Embryonic facial prominence (tissue), 1 donor: Measurements from ENCODE around the gene VIPR2.
"Not testable (repeated sequence)": the region's sequence is repeated elsewhere in the genome, so short reads cannot be mapped to it uniquely, and the experiment has no call there.

Experiments
- DNase-seq: peaks from one replicate; pipeline ENCODE4 v3.0.0-alpha.2; 2016; ENCODE audit errors: extremely low spot score

VIPR2 gene

DNA sequence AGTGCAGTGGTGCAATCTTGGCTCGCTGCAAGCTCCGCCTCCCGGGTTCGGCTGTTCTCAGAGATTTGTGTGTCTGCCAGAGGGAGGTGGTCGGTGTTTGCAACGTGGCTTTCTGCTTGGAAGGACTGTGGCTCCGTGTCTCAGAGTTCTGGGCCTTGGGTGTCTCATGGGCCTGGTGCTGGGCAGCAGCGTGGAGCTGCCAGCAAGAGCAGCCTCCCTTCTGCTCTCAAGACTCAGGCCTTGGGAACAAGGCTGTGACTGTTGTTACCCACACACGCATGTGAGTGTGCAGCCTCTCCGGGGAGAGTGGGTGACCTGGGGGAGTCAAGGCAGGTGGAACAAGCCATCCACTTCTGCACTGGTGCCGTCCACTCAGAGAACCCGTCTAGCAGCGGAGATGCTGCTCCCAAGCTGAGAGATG lies 52.0 kb downstream of the VIPR2 start:
- no peak for DNase-seq

DNA sequence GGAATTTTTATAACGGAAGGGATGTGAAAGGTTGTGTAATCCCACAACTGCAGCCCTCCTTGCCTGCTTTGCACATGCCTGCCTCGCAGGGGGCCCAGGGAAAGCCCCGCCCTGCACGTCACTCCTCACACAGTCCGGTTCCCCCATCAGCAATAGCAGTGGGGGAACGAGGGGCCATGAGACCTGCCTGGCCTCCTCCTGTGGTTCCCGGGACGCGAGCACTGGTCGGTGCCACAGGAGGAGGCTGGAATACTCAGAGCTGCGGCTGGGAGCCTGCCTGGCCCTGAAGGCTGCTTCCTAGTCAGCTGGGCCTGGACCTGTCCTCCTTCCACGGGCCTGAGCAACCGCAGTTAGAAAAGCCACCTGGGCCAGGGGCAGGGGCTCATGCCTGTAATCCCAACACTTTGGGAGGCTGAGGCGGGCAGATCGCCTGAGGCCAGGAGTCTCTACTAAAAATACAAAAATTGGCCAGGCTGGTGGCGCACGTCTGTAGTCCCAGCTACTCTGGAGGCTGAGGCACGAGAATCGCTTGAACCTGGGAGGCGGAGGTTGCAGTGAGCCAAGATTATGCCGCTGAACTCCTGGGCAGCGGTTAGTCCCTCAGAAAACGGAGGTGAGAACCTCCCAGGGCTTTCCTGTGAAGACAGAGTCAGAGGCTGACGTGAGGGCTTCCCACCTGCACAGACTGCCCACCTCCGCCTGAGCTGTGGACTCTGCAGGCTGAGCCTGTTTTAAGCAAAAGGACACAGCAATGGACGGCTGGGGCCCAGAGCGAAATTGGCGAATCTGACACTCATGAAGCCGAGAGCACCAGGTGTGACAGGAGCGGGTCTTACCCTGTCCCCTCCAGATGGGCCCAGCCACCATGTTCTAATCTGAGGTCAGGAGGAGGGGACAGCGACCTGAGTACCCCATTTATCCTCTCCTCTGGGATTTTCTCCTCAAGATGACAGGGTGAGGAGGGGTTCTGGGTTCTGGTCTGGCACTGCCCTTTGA lies 52.9 kb downstream of the VIPR2 start:
- no peak for DNase-seq

DNA sequence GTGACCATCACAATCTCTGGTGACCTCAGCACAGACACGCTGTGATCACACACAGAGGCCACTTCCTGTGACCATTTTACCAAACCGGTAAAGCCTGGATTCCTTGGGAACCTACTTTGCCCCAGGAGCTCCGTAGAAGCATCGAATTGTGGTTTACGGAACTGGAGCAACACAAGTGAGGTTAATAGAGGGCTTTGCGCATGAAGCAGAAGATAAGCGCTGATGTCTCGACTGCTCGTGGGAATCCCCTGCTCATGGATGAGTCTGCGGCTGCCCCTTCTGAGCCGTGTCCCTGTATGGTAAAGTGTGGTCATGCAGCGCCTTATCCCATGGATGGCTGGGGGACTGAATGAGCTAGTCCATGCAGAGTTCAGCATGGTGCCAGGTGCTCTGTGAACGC lies 53.6 kb downstream of the VIPR2 start:
- no peak for DNase-seq

DNA sequence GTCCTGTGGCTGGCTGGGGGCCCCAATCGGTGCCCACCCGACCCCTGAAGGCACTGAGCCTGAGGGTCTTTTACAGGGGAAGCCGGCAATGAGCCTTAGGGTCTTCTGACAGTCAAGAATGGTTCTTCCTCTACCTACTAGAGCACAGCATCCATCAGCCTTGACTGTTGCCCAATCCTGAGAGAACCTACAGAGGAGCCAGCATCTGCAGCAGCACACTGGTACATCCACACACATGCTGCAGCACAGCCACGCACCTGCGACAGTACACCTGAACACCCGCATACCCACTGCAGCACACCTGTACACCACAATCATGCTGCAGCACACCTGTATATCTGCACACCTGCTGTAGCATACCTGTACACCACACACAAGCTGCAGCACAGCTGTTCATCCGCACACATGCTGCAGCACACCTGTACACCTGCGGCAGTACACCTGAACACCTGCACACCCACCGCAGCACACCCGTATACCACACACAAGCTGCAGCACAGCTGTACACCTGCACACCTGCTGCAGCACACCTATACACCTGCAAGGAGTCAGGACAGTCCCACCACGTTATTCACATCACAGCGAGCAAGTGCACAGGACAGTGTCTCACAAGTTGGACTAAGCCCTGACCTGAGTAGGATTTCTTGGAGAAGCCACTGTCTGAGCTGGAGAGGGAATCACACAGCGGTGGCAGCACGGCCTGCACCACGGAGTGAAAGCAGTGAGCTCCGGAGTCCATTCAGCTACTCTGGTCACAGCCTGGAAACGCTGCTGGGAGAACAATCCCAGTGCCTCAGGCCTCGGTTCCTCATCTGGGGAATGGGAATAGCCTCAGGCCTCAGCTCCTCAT lies 56.4 kb downstream of the VIPR2 start:
- no peak for DNase-seq

DNA sequence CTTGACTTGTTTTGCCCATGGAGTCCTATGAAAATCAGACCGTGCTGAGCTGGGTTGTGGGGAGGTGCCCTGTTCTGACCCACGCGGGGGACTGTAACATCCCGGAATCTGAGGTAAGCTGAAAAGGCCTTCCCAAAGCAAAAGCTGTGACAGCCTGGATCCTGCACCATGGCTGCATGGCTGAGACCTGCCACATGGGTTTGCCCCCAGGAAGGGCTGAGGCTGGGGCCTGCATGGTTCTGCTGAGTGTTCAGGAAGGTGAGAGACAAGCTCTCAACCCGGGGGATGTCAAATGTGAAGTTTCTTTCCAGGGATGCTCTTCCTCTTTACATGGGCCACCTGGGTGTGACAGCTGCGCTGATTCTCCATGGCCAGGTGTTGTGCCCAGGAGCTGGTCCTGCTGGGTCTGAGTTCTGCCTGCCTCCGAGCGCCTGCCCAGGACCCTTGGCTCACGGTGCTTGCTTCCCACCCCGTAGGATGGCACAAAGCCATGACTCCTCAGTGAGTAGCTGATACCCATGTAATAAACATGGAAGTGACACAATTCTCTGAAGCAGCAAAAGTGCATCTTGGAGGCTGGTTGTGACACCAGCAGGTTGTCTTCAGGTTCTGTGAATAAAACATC lies 58.3 kb downstream of the VIPR2 start:
- DNase-seq = no peak

DNA sequence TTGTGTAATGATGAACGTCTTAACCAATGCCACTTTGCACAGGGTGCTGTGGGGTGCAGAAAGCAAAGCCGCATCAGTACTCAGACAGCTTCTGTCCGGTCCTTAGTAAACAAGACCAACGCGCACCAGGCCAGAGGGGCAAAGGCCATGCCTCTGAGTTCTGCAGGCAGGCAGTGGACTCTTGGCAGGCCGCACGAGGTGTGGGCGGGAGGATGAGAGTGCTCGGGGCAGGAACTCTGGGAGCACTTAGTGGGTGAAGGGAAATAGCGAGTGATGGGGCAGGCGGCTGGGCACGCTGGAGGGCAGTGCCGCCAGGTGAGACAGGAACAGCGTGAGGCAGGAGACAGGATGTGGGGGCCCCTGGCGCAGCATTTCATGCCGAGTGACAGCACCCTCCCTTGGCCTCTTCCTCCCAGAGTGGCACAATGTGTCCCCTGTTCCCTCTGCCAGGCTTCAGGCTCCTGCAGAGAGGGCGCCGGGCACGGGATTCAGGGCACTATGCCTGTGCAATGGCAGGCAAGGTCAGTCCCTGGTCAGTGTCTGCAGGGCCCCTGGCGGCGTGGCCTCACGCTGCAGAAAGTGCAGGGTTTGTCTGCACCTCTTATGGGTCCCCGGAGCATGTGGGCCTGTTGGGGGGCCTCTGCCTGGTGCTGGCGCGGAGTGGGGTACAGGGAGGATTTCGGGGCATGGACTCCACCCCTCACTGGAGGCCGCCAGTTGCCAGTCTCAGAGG lies 60.4 kb downstream of the VIPR2 start:
- no peak for DNase-seq

DNA sequence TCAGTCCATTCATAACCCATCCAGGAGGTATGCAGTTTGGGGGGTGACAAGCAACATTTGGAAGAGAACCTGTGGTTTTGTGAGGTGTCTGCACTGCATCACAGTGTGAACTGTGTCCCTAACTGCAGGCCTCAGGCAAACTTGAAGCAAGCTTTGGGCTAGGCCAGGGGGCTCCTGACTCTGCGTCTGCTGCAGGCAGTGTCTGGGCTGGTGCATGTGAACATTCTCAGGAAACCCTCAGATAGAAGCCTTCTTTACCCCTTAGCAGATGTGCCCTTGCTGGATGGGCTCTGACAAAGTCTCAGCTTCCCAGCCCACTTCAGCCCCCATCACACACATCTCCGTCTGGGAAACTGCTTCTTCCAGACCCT lies 61.0 kb downstream of the VIPR2 start:
- no peak for DNase-seq

DNA sequence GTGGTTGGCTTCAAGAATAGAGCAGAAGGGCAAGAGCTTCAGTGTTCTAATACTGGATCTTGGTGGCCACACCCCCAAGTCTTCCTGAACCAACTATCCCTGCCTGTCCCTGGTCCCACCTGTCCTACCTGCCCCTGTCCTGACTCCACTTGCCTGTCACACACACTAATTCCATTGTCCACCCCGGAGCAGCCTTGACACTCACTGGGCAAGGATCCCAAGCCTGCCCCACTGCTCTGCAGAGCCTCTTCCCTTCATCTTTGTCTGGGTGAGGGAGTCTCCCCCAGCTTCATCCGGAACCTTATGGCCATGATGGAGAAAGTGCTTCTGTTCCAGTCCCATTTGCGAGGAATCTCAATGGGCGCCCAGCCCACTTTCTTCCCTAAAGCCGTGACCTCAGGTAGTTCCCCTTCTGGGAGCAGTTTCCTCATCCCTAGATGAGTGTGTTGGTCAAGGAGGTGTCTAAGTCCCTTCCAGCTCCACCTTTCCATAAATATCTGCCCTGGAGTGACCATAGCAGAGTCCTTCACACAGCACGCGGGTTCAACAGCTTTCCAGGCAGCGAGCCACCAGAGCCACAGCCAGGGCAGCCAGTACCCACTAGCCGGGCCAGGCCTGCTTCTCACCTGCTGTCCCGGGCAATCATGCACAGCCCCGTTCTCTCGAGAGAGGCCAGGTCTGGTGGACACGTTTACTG lies 61.5 kb downstream of the VIPR2 start:
- no peak for DNase-seq

DNA sequence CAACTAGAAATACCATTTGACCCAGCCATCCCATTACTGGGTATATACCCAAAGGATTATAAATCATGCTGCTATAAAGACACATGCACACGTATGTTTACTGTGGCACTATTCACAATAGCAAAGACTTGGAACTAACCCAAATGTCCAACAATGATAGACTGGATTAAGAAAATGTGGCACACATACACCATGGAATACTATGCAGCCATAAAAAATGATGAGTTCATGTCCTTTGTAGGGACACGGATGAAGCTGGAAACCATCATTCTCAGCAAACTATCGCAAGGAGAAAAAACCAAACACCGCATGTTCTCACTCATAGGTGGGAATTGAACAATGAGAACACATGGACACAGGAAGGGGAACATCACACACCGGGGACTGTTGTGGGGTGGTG lies 62.6 kb downstream of the VIPR2 start:
- DNase-seq = not testable (repeated sequence)

DNA sequence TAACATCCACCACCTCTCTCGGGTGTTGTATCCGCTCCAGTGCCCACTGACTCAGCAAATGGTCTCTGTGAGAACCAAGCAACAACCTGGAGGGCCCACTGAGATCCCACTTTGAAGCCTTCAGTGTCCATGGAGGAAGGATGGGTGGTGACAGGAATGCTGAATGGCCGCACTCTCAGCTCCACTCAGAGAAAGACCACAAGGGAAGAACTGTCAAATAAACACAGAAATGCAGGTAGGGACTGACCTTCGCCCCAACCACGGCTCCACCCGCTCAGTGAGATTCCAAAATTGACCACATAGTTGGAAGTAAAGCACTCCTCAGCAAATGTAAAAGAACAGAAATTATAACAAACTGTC lies 65.8 kb downstream of the VIPR2 start:
- no peak for DNase-seq

DNA sequence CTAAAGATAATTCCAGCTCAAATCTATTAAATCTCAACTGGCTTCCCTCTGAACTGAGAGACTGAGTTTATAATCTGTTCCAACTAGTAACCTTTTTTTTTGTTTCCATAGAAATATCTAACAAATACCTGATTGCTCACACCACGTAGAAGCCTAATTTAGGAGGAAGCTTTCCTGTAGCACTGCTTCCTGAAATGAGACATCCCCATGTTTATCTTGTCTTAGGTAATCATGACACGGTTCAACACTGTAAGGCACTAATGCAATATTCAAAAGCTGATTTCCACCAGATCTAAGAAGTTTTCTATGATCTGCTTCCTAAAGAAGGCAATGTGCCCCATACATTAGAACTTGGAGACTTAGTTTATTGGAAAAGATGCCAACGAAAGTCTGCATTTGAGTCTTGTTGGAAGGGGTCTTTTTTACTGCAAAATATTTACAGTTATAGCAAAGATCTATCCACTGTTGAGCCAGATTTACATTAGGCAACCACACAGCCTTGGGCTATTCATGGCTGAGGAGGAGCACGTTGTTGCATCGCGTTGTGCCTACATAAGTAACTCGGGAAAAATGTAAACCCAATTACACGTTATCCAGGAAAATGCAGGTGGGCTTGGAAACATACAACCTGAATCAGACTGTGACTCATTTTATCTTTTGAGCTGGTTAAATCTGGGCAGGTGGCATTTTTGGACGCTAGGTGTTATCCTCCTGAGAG lies 66.3 kb downstream of the VIPR2 start:
- DNase-seq = no peak

DNA sequence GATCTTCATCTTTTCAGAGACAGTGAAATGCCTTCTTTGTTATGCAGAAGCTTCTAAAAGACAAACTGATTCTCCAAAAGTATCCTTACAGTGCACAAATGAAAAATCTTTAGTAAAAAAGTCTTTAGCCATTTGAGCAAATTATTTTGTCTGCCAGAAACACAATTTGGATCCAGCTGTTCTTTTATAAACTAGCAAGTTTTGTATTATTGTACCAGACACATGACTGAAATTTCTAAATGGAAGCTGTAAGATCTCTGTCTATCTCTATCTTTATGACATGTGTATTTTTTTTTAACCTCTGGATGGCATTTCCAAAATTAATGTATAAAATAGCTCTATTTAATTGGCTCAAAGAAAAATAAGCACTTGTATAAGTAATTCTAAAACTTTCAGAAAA lies 68.3 kb downstream of the VIPR2 start:
- DNase-seq = no peak

DNA sequence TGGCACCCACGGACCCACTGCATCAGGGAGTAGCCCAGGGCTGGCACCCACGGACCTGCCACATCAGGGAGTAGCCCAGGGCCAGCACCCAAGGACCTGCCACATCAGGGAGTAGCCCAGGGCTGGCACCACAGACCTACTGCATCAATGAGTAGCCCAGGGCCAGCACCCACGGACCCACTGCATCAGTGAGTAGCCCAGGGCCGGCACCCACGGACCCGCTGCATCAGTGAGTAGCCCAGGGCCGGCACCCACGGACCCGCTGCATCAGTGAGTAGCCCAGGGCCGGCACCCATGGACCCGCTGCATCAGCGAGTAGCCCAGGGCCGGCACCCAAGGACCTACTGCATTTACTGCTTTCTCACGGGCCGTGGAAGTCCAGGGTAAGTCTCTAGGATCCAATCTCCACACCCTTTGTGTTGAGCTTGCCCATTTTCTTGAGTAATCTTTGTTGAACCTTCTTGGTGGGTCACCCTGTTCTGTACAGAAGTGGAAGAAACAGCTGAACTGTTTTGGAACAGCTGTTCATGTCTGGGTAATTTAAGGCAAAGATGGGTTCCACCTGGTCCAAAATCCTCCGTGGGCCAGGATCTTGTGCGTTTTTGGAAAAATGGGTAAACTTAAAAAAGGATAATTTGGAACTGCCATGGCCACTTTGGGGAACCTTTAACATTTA lies 69.0 kb downstream of the VIPR2 start:
- no peak for DNase-seq

DNA sequence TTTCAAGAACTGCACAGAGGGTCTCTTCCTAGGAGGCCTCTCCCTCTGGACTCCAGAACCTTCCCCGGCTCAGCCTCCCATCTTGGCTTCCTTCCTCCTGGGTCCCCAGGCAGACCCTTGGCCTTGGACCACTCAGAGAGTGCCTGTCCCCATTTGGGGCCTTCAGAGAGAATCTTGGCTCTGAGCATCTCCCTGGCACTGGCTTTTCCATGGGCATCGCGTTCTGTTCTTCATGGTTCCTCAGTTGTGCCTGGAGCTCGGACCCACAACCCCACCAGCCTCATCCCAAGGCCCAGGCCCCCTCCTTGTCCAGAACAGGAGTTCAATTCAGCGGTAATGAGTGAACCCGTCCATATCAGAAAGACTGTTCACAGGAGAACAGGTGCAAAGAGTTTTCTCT lies 73.4 kb downstream of the VIPR2 start:
- no peak for DNase-seq

DNA sequence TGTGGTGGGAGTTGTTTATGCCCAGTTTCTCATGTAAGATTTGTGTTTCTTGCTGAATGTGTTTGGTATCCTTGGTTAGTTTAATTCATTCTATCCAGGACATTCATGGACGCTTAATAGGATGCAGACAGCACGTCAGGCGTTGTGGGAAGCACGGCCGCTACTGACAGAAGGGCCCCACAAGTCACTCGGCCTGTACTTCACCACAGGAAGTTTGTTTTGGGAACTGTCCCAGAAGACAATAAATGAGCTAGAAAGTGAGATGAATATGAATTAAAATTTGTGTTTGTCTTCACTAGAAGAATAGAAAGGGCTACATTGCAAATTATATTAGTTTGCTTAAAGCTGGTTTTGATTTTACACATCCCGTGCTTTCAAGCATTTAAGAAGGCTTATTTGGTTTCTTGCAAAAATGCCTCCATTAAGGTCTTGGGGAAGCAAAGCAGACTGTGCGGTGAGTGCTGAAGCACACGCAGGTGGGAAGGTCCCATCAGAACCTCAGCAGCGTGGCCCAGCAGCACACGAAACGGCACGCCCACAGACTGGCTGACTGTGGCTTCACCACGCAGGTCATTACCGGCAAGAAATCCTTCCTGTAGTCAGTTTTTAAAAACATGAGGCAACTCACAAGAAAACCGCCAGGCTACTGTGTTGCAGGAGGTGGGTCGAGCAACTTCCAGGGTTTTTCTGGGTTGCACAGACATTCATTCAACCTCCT lies 74.1 kb downstream of the VIPR2 start:
- no peak for DNase-seq

DNA sequence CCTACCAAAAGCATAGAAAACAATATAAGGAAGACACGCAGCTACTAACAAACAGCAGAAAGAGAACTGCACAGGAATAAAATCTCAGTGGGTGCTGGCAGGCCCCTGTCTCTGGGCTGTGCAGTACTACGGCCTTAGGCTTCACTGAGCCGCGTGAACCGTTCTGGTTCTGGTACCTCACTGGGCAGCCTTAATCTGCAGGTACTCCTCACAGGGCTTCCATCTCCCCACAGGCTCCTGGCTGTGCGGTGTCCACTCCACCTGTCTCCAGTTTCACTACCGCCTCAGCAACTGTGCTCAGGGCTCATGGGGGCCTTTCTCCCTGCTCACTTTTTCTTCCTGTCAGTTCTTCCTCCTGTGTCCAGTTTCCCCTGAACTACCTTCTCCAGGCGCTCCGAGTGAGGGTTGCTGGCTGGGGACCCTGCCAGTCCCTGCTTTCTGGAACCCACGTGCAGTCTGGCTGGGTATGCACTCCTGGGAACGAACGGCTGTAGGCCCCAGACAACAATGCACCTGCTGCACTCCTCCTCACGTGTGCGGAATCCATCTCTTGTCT lies 75.7 kb downstream of the VIPR2 start:
- no peak for DNase-seq

DNA sequence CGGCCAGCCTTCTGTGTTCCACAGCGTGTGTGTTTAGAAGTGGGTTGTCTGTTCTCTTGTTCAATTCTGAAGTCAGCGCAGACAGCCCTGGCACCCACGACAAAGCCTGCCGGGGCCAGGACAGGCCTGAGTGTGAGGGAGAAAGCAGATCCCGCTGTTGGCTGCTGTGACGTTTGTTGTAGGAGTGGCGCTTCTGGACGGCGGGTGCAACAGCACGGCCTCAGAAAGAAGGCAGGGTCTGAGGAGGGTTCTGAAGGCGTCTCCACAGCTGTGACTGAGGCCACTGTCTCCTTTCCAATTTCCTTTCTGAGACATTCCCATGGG lies 76.2 kb downstream of the VIPR2 start:
- no peak for DNase-seq

DNA sequence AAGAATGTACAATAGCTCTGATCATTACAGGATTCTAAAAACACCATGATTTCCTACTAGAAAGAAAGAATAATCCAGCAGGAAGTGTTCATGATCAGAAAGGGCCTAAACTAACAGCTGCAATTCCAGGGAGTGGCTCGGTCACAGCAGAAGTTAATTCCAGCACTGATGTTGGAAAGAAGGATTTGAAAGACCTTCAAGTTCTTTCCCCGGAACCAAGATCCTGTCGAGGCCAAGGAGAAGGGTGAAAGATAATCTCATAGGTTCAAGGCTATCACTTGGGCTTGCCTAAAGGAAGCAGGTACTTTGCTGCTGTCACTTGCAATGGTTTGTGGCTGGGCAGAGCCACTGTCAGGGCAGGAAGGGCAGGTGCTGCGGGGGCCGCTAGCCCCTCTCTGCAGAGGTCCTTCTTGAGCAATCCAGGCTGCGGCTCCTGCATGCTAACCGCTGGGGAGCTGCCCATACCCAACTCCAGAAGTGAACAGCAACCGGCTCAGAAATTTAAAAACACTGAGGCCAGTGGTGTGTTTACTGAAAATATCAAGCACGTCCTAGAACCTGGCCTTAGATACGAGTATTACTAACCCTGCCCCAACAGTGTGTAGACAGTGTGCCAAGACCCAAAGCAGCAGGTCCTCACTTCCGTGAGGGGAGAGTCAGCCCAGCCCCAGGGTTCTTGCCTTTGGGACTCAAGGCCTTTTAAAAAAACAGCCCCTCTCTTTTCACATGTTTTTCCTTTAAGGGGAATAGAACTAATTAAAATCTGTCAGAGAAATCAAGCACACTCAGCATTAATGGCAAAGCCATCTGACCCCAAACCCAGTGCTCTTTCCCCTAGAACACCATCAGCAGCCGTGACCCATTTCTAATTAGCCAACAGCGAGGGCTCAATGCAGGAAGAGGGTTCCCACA lies 76.8 kb downstream of the VIPR2 start:
- no peak for DNase-seq
